Activated CD4-positive, alpha-beta memory T cell treated with anti-CD3 and anti-CD28 coated beads for 36 hours (primary cell): ENCODE data around the gene MUC21. TPM values are rescaled to one million over a fixed set of nuclear protein-coding genes. Genes with fewer than 3 reads are reported as not detected.

Experiments used
- CTCF ChIA-PET: fragments of 350-600 bp; sonication (Branson Sonifier 250); formaldehyde crosslinking; loops from one replicate; lab custom pipeline; 2021; ENCODE audit warnings: antibody characterized with exemption, inconsistent platforms; lab: Charles Lee
- POLR2A ChIA-PET: fragments of 350-600 bp; sonication (Branson Sonifier 250); formaldehyde crosslinking; loops from one replicate; lab custom pipeline; 2021; ENCODE audit warnings: antibody characterized with exemption; lab: Charles Lee
- DNase-seq: peaks from one replicate; pipeline ENCODE4 v3.0.0-alpha.2; 2020
- H3K27ac Mint-ChIP-seq: one replicate; pipeline ENCODE4 v1.8.0; 2021; ENCODE audit warnings: mixed read lengths
- H3K27me3 Mint-ChIP-seq: one replicate; pipeline ENCODE4 v1.8.0; 2021; ENCODE audit warnings: mixed read lengths
- H3K36me3 Mint-ChIP-seq: one replicate; pipeline ENCODE4 v1.8.0; 2021; ENCODE audit warnings: mixed read lengths
- H3K4me1 Mint-ChIP-seq: one replicate; pipeline ENCODE4 v1.8.0; 2021; ENCODE audit warnings: low read depth, mixed read lengths
- H3K4me3 Mint-ChIP-seq: one replicate; pipeline ENCODE4 v1.8.0; 2021; ENCODE audit warnings: mild to moderate bottlenecking, mixed read lengths
- H3K9me3 Mint-ChIP-seq: one replicate; pipeline ENCODE4 v1.8.0; 2021; ENCODE audit warnings: mixed read lengths
- intact Hi-C: fragments of 100-400 bp; cut with micrococcal nuclease; formaldehyde crosslinking; loops from one replicate; pipeline ENCODE4 v1.15.1; 2023
- total RNA-seq, 2 experiments: library from RNA; stranded (reverse); gene quantifications; one replicate each; pipeline ENCODE4 v1.2.3, GENCODE V29; 2021

Gene MUC21
- total RNA-seq, 2 experiments from 2014 or later, result not detected

DNA sequence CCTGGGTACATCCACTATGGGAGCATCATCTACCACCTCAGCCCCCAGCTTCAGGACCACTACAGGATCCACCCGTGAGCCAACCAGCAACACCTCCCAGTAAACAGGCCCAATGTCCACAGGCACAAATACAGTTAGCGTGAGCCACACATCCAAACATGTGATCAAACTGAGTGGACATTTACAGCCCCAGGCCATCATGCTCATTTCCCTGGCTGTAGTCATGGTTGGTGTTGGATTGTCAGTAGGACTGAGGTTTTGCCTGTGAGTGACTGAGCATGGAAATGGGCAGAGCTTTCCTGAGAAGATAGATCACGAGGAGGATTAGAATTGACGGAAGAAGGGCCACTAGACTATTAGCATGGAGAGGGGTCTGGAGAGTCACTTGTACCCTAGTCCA lies 10.7 kb upstream of the MUC21 start:
- no peak for DNase-seq
- Mint-ChIP-seq H3K36me3 (no peaks in the 10 kb centered on the region), H3K4me3 (no peak overlapping the region), H3K27ac (no peak overlapping the region), H3K27me3 (peaks cover 15% of the 10 kb centered on the region), H3K9me3 (no peaks in the 10 kb centered on the region), H3K4me1 (no peaks in the 10 kb centered on the region)
- intact Hi-C loops, result no loop called here
- POLR2A ChIA-PET, result no interaction called here
- CTCF ChIA-PET, result interaction anchor here (0.8 to 1.2 kb wide), 2 partner anchors 97 to 115 kb away, joined by 3 to 4 read pairs; no protein-coding TSS in a partner anchor

DNA sequence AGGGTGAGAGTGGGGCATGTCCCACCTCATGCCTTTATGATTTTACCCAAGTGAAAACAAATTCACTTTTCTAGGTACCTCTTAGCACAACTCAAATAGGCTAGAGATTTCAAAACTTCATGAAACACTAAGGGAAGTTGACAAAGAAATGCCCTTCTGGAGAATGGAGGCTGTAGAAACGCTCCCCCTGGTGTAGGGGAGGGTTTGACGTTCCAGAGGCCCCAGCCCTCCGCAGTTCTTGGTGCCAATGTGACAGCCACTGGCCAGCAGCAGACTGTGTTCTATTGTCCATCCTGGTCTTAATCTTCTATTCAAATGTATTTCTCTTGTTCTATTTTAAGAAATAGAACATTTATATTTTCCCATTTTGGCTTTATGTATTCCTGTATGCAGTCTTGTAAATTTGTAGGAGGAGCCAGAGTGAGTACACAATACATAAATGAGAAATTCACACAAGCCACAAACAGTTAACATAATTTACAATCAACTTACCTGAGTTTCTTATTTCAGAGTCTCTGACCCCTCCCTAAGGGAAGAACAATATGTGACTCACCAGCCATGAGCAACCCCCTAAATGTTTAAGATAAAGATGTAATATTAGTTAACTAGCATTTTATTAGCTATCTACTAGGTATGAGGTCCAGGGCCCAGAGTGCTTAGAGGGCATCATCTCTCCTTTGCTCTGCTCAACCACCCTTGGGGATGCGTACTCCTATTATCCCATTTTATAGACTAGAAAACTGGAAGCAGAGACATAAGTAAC lies 8.8 kb upstream of the MUC21 start:
- no peak for DNase-seq
- intact Hi-C loops, result no loop called here
- no peaks in the 10 kb centered on the region for H3K36me3 Mint-ChIP-seq
- POLR2A ChIA-PET, result no interaction called here
- peaks cover 19% of the 10 kb centered on the region for H3K27me3 Mint-ChIP-seq
- CTCF ChIA-PET, result interaction anchor here (1.1 to 1.6 kb wide), 2 partner anchors 29 to 105 kb away, joined by 3 to 4 read pairs; no protein-coding TSS in a partner anchor
- no peak overlapping the region for H3K27ac Mint-ChIP-seq
- H3K4me3 Mint-ChIP-seq, result no peak overlapping the region
- no peaks in the 10 kb centered on the region for H3K9me3 Mint-ChIP-seq
- no peaks in the 10 kb centered on the region for H3K4me1 Mint-ChIP-seq

DNA sequence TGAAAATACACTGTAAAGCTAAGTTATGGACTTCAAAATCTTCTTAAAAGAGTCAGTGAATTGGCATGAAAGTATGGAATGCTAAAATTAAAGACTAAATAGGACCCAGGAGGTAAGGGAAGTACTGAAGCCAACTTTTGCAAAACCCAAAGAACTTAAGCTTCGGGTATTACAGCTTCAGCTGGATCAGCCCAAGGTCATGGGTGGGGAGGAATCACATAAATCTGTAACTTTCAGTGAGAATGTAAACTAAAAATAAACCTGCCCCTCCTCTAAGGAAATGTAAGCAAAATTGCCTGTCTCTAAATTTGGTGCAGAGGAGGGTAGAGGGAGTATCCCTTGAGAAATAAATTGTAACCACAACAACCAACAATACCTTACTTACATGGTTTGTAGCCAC lies 4.4 kb upstream of the MUC21 start:
- CTCF ChIA-PET, result interaction anchor here (1.3 kb wide), 1 partner anchor 101 kb away, joined by 4 read pairs; no protein-coding TSS in a partner anchor
- H3K4me1 Mint-ChIP-seq, result peaks cover 4% of the 10 kb centered on the region
- no peaks in the 10 kb centered on the region for H3K9me3 Mint-ChIP-seq
- H3K36me3 Mint-ChIP-seq, result no peaks in the 10 kb centered on the region
- no peak overlapping the region for H3K4me3 Mint-ChIP-seq
- no peak for DNase-seq
- no peak overlapping the region for H3K27ac Mint-ChIP-seq
- POLR2A ChIA-PET, result no interaction called here
- peaks cover 26% of the 10 kb centered on the region for H3K27me3 Mint-ChIP-seq
- intact Hi-C loops, result no loop called here

DNA sequence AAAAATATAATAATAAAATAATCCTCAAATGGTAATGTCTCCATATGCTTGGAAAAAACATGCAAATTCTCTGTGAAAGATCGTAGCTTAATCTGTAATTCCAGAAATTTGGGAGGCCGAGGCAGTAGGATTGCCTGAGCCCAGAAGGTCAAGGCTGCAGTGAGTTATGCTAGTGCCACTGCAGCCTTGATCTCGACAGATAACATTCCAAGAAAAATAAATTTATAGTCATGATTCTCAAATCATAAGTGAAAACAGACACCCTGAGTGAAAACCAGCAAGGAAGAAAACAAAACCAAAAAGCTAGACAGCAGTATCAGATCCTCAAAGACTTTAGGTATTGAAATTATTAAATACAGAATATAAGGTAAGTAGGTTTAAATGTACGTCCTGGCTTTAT lies 3.8 kb upstream of the MUC21 start:
- H3K27ac Mint-ChIP-seq, result no peak overlapping the region
- CTCF ChIA-PET, result interaction anchor here (1.3 kb wide), 1 partner anchor 100 kb away, joined by 4 read pairs; no protein-coding TSS in a partner anchor
- POLR2A ChIA-PET, result no interaction called here
- H3K4me1 Mint-ChIP-seq, result peaks cover 4% of the 10 kb centered on the region
- H3K36me3 Mint-ChIP-seq, result no peaks in the 10 kb centered on the region
- no peak for DNase-seq
- H3K9me3 Mint-ChIP-seq, result no peaks in the 10 kb centered on the region
- peaks cover 26% of the 10 kb centered on the region for H3K27me3 Mint-ChIP-seq
- H3K4me3 Mint-ChIP-seq, result no peak overlapping the region
- intact Hi-C loops, result no loop called here

DNA sequence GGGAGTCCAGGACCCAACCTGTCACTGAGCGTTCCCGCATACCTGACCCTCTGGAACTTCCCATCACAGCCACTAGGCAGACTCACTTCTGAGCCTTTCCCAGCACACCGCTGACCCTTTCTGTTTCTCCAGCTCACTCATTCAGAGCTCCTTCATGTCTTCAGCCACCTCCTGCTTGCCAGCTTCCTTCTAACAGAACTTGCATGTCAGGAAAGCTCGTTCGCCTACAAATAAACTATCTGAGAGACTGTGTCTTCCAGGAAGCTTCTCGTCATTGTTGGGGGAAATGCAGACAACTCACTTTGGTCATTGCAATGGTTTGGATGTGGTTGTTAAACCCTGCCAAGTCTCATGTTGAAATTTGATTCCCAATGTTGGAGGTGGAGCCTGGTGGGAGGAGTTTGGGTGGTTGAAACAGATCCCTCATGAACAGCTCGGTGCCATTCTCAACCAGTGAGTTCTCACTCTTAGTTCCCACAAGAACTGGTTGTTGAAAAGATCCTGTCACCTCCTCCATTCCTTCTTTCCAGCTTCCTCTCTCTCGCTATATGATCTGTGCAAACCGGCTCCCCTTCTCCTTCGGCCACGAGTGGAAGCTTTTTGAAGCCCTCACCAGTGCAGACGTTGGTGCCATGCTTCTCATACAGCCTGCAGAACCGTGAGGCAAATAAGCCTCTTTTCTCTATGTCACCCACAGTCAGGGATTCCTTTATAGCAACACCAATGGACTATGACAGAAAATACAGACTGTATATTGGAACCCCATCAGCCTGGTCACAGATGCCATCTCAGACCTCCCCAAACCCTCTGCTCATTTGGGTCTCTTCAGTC lies 1.4 kb upstream of the MUC21 start:
- H3K27me3 Mint-ChIP-seq, result peaks cover 30% of the 10 kb centered on the region
- H3K4me1 Mint-ChIP-seq, result peaks cover 7% of the 10 kb centered on the region
- no peaks in the 10 kb centered on the region for H3K9me3 Mint-ChIP-seq
- no peak overlapping the region for H3K27ac Mint-ChIP-seq
- H3K4me3 Mint-ChIP-seq, result no peak overlapping the region
- ChIA-PET CTCF (interaction anchor here (1.1 kb wide), 1 partner anchor 18 kb away, joined by 3 read pairs; no protein-coding TSS in a partner anchor), POLR2A (no interaction called here)
- no peak for DNase-seq
- intact Hi-C loops, result no loop called here
- H3K36me3 Mint-ChIP-seq, result no peaks in the 10 kb centered on the region

DNA sequence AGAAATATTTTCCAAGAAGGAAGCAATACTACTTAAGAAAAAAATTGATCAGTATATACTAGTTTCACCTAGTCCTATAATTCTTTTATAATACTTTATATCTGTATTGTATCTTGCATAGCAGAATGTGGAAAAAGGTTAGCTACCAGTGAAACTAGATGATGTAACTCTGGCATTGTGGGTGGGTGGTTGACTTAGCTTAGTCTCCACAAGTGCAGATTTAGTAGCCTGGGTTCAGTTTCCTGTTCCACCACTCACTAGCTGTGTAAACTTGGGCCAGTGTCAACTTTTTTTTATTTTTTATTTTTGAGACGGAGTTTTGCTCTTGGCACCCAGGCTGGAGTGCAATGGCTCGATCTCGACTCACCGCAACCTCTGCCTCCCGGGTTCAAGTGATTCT lies 2.0 kb downstream of the MUC21 start:
- Mint-ChIP-seq H3K9me3 (no peaks in the 10 kb centered on the region), H3K27ac (no peak overlapping the region), H3K27me3 (peaks cover 25% of the 10 kb centered on the region), H3K4me3 (no peak overlapping the region), H3K36me3 (no peaks in the 10 kb centered on the region), H3K4me1 (peaks cover 14% of the 10 kb centered on the region)
- CTCF ChIA-PET, result interaction anchor here (0.5 to 1.7 kb wide), 4 partner anchors 69 to 102 kb away, joined by 3 to 8 read pairs (median 4); no protein-coding TSS in a partner anchor
- DNase-seq, result no peak
- intact Hi-C loops, result no loop called here
- POLR2A ChIA-PET, result interaction anchor here (0.6 to 0.7 kb wide), 2 partner anchors 10 to 75 kb away, joined by 3 read pairs; no protein-coding TSS in a partner anchor

- POLR2A ChIA-PET, result no interaction called here
- Mint-ChIP-seq H3K27me3 (peaks cover 17% of the 10 kb centered on the region), H3K9me3 (no peaks in the 10 kb centered on the region), H3K4me1 (peaks cover 16% of the 10 kb centered on the region), H3K27ac (no peak overlapping the region), H3K36me3 (no peaks in the 10 kb centered on the region), H3K4me3 (no peak overlapping the region)
- intact Hi-C loops, result no loop called here
- CTCF ChIA-PET, result no interaction called here
- DNase-seq, result no peak
These were observed 3.8 kb downstream of the MUC21 start for GRCh38 chr6:30987304-30987703.

DNA sequence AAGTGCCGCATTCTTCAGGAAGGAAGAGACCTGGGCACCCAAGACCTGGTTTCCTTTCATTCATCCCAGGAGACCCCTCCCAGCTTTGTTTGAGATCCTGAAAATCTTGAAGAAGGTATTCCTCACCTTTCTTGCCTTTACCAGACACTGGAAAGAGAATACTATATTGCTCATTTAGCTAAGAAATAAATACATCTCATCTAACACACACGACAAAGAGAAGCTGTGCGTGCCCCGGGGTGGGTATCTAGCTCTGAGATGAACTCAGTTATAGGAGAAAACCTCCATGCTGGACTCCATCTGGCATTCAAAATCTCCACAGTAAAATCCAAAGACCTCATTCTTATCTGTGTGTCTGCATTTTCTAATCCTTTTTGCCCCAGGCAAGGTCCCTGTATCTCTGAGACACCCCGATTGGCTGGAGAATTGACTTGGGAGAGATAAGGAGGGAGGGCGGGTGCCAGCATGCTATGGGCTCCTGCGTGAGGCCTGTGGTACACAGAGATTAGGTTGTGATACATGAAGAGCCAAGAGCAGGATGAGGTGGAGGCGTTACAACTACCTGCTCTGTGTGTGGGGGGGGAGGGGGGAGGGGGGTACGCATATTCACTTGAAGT lies 4.8 kb downstream of the MUC21 start:
- DNase-seq, result no peak
- no peaks in the 10 kb centered on the region for H3K36me3 Mint-ChIP-seq
- H3K27me3 Mint-ChIP-seq, result peaks cover 8% of the 10 kb centered on the region
- peaks cover 15% of the 10 kb centered on the region for H3K4me1 Mint-ChIP-seq
- H3K4me3 Mint-ChIP-seq, result no peak overlapping the region
- ChIA-PET POLR2A (interaction anchor here (0.7 kb wide), 1 partner anchor 26 kb away, joined by 3 read pairs; no protein-coding TSS in a partner anchor), CTCF (no interaction called here)
- no peak overlapping the region for H3K27ac Mint-ChIP-seq
- intact Hi-C loops, result no loop called here
- H3K9me3 Mint-ChIP-seq, result no peaks in the 10 kb centered on the region

- Mint-ChIP-seq H3K27ac (peak overlapping the region; percentile 33), H3K27me3 (peaks cover 2% of the 10 kb centered on the region), H3K4me1 (peaks cover 12% of the 10 kb centered on the region), H3K36me3 (no peaks in the 10 kb centered on the region), H3K9me3 (no peaks in the 10 kb centered on the region), H3K4me3 (peak overlapping the region; percentile 38)
- ChIA-PET CTCF (no interaction called here), POLR2A (no interaction called here)
- peak; percentile 37 for DNase-seq
- intact Hi-C loops, result no loop called here
These were observed 7.0 kb downstream of the MUC21 start for GRCh38 chr6:30990422-30991086.

- Mint-ChIP-seq H3K36me3 (no peaks in the 10 kb centered on the region), H3K27me3 (peaks cover 2% of the 10 kb centered on the region), H3K4me1 (peaks cover 12% of the 10 kb centered on the region), H3K4me3 (no peak overlapping the region), H3K27ac (no peak overlapping the region), H3K9me3 (no peaks in the 10 kb centered on the region)
- ChIA-PET POLR2A (no interaction called here), CTCF (no interaction called here)
- DNase-seq, result no peak
- intact Hi-C loops, result no loop called here
These were observed 8.4 kb downstream of the MUC21 start for GRCh38 chr6:30991891-30992290.

GRCh38 chr6:30997301-30997700 lies 13.8 kb downstream of the MUC21 start:
- Mint-ChIP-seq H3K4me3 (no peak overlapping the region), H3K9me3 (no peaks in the 10 kb centered on the region), H3K27me3 (no peaks in the 10 kb centered on the region), H3K27ac (no peak overlapping the region), H3K4me1 (peaks cover 4% of the 10 kb centered on the region), H3K36me3 (no peaks in the 10 kb centered on the region)
- ChIA-PET CTCF (no interaction called here), POLR2A (no interaction called here)
- DNase-seq, result no peak
- intact Hi-C loops, result no loop called here
